EL (cell line): ENCODE data around the gene MAJIN.
"Not testable (repeated sequence)": the region's sequence is repeated elsewhere in the genome, so short reads cannot be mapped to it uniquely, and the experiment has no call there.

Source experiments
- DNase-seq: peaks from one replicate; pipeline ENCODE4 v3.0.0-alpha.2; 2016

The MAJIN gene, protein sequence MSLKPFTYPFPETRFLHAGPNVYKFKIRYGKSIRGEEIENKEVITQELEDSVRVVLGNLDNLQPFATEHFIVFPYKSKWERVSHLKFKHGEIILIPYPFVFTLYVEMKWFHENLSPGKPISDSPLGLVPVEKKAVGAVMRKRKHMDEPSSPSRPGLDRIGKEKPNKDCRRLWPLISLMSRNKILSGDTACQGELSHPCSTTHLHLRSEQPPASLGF

DNA sequence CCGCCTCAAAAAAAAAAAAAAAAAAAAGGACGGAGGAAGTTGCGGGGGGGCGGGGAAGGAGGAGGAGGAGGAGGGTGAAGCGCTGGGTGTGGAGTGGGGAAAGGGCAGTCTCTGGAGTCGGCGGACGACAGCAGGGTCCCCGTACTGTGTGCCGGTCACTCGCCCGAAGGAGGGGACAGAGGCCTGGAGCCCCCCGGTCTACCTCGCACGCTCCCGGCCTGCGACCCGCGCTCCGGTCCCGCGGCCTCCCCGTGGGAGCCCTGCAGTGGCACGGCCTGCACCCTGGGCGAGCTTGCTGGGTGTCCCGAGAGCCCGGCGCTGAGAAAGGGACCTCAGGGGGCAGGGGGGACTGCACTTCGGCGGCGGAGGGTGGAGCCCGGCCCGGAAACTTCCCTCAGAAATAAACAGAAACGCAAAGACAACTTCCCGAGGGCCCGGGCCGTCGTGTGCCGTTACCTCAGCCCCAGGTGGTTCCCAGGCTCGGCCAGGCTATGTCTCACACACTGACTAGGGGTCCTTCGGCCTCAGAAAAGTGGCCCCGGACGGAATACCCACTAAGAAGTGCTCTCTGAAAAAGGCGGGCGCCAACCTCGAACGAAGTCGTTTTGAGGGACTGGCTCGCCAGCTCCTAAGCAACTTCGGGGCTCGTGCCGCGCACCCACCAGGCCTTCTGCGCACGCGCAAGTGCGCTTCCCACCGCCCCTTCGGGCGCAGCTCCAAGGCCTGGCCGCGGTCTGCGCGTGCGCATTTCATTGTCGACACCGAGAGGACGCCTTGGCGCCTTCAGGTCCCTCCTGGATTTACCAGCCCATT lies at the start of gene MAJIN:
Gene MAJIN (minus strand): TSS at position 688 of the 813 bp plus-strand sequence. CDS start 12,703 bp downstream, outside the sequence.
- DNase-seq: peak; percentile 19

DNA sequence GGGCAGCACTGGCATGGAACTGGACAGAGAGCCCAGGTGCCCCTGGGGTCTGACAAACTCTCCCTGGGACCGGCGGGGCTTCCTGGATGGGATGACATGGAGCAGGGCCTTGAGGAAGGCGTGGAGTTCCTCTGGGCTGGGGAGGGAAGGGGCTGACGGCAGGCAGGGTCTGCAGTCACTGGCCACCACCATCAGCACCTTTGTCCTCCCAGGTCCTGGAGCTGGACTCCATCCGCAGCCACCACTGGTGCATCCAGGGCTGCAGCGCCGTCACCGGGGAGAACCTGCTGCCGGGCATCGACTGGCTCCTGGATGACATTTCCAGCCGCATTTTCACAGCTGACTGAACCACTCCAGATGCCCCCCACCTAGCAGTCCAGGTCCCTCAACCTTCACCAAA lies 49.6 kb upstream of the MAJIN start:
- no peak for DNase-seq

DNA sequence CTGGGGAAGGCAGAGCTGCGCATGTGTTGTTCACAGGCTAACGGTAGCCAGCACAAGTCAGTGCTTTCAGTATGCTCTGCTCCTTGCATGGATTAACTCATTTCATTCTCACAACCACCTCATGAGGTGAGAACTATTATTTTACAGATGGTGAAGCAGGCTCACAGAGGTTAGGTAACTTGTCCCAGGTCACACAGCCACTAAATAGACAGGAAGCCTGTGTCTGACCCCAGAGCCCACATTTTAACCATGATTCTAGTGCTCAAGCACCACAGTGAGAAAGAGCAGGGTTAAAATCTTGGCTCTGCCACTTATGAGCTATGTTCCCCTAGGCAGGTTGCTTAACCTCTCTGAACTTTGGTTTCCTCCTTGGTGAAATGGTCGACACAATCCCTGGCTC lies 49.1 kb upstream of the MAJIN start:
- no peak for DNase-seq

DNA sequence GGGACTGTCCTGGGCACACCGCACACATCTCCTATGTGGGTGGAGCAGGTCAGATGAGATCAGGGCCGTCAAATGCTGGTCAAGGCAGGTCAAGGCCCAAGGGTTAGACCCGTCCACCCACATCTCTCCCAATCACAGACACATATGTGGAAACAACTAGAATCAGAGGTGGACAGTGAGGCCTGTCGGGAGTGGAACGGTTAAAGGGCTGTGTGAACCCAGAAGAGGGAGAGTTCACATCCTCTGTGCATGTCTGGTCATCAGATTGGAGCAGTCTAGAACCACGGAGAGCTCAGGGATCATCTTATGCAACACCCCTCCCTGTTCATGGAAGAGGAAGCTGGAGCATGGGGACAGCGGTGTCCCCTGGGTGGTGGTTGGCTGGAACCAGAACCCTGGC lies 47.9 kb upstream of the MAJIN start:
- DNase-seq: no peak

DNA sequence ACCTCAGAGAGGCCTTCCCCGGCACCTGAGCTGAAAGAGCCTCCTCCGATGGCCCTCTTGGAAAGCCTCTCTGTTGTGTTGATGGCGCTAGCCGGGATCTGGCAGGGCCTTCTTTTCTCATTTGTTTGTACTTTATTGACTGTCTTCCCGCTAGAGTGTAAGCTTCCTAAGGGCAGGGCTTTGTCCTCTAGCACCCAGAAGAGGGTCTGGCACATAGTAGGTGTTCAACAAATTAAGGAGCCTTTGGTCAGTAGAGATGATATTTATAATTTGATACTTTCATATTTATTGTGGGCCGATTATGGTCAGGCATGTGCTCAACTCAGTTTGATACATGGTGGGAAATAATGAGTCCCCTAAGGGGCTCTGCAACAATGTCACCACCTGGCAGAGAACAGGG lies 46.0 kb upstream of the MAJIN start:
- no peak for DNase-seq

DNA sequence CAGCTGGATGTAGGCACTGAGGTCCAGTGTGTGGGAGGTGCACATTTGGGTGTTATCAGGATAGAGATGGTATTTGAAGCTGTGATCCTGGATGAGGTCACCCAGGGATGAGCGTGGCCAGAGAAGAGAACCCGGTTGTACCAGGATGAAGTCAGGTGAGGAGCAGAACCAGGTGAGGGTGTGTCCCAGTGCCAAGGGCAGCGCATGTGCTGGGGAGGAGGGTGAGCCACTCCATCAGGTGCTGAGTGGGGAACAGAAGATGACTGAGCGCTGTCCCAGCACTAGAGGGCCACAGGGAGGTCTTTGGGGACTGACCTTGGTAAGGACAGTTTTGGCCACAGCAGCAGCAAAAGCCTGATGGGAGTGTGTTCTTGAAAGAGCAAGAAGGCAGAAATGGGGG lies 44.8 kb upstream of the MAJIN start:
- no peak for DNase-seq

DNA sequence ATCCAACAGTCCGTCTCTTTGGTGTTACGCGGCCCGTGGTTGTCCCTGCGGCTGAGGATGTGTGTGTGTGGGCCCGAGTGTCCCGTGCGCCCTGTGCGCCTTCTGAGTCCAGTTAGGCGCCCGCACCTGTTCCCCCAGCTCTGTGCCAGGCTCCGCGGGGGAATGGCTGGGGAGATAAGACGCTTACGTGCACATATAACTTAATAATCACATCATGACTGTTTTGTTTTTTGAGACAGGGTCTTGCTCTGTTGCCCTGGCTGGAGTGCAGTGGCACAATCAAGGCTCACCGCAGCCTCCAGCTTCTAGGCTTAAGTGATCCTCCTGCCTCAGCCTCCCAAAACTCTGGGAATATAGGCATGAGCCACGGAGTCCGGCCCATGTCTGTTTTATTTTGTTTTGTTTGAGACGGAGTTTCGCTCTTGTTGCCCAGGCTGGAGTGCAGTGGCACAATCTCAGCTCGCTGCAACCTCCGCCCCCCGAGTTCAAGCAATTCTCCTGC lies 42.9 kb upstream of the MAJIN start:
- DNase-seq: no peak

DNA sequence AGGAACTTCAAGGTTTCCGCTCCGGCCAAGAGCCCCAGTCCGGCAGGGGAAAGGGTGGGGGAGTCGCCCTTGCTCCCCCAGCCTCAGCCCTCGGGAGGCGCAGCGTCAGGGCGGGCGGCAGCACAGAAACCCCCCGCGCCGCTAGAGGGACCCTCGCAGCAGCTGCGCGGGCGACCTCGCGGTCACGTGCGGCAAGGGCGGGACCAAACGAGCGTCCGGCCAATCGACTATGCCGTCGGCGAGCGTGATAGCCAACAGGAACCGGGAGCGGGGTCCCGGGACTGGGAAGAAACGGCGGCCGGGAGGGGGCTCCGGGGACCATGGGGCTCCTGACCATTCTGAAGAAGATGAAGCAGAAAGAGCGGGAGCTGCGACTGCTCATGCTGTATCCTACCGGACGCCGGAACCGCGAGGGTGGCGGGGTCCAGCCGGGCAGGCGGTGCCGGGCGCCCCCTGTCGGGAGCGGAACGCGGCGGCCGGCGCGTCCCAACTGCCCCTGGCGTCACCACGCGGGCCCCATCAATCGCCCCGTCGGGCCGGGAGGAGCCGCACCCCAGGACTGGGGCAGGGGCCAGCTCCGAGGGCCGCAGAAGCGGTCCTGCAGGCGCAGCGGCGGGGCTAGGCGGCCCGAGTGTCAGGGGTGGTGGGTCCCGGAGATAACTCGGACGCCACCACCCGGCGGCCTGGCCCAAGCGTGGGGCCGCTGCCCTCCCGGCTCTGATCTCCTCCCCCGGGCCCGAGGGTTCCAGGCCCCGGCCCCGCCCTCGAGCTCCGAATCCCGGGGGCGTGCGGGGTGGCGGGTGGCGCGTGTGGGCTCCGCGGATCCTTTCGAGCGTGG lies 42.2 kb upstream of the MAJIN start, which contains the start of gene ARL2:
Gene ARL2 (plus strand): TSS at position 273 of the 838 bp plus-strand sequence. CDS start 48 bp downstream, at position 321.
- peak; percentile 92 for DNase-seq

DNA sequence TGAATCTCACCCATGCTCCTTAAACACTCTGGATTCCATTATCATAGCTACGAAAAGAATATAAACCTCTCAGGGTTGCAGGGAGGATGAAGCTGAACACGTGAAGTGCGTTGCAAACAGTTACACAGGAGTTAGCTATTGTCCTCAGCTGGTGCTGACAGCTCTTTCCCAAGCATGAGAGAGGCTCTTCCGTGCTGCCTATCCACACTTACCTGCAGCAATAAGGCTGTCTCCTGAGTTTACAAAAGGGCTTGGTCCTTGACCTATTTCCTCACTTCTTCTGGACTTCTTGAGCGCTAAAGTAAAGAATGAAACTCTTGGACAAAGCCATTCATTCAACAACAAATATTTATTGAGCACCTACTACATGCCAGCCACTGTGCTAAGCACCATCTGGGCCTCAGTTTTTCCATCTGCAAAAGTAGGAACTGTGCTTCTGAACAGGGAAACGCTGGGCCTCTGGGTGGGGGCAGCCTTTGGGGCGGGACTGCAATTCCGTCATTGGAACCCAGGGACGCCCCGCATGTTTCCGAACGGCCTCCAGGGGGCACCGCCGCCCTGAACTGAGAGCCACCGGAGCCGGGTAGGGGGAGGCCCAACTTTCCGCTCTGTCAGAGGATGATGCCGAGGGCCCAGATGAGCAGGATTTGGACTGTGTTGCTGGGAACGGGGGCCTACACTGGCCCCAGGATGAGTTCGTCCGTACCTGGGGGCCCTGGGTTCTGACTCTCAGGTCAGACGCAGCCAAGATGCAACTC lies 41.4 kb upstream of the MAJIN start:
- peak; percentile 90 for DNase-seq

DNA sequence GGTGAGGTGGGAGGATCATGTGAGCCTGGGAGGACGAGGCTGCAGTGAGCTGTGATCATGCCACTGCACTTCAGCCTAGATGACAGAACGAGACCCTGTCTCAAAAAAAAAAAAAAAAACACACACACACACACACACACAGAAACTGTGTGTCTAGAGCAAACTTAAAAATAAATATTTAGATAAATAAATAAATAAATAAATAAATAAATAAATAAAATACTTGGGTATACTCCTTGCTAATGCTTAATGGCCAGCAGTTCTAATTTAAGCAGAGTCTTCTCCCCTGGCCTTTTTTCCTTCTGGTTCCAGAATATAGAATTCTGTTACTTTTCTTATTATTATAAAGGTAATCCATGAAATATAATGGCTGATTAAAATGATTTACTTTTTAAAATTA lies 37.0 kb upstream of the MAJIN start:
- DNase-seq: no peak

DNA sequence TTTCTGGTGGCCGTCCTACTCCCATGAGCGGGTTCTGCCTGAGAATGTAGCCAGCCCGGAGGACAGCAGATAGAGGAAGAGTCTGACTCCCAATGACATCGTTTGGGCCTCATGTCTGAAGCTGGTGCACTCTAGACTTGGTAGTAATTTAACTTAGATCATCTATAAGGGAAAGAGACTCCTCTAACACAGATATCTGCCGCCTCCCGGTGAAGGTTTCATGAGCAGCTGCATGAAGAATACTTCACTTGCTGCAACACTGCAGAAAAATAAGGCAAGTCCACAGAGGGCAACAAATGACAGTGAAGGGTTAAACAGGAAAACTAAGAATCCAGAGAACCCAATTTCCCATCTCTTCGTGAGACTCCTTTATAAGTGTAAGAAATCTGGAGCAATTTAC lies 36.1 kb upstream of the MAJIN start:
- DNase-seq: no peak

DNA sequence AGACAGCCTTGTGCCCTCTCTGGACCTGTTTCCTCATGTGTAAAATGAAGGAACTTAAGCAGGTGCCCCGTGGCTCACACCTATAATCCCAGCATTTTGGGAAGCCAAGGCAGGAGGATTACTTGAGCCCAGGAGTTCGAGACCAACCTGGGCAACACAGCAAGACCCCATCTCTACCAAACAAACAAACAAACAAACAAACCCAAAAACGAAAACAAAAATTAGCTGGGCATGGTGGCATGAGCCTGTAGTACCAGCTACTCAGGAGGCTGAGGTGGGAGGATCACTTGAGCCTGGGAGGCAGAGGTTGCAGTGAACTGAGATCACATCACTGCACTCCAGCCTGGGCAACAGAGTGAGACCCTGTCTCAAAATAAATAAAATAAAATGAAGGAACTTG lies 32.1 kb upstream of the MAJIN start:
- DNase-seq: not testable (repeated sequence)

DNA sequence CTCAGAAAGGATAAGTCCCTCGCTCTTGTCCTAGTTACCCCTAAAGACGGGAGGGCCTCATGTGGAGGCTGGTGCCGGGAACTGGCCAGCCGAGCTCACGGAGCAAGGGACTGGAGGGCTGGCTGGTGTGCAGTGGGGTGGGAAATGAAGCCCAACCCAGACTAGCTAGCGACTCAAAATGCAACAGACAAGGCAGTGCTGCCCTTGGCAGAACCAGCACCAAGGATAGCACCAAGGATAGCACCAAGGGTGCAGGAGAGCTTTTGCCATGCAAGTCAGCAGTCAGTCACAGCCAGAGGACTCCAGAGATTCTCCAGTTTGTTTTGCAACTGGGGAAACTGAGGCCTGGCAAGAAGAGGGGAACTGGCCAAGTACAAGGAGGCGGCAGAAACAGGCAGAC lies 31.4 kb upstream of the MAJIN start:
- no peak for DNase-seq

DNA sequence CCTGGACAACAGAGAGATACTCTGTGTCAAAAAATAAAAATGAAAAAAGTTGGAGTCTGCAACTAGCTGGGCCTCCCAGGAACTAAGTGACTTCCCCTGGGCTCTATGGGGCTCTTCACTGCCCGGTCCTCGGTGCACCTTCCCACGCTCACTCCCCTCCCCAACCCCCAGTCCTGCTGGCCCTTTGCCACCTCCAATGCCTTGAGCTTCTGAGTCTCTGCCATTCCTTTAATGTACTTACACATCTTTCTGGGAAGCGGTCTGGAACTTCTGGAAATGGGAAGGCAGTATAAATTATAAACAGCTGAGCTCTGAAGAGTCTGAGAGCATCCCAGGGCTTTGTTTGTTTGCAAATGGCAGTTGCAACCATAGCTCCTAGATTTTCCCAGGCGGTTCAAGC lies 30.8 kb upstream of the MAJIN start:
- no peak for DNase-seq

DNA sequence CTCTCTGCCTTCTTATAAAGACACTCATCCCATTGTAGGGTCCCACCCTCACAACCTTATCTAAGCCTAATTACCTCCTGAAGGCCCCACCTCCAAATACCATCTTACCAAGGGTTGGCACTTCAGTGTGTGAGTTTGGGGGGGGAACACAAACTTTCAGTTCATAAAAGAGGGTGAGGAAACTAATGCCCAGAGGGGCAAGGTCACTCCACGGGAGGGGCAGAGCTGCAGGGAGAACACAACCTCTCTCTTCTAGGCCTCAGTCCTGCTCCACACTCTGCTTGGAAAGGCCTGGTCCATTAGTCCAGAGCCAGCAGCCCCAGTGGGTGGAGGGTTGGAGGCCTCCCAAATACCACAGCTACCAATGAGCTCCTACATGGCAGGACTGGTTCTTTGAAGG lies 27.6 kb upstream of the MAJIN start:
- no peak for DNase-seq

DNA sequence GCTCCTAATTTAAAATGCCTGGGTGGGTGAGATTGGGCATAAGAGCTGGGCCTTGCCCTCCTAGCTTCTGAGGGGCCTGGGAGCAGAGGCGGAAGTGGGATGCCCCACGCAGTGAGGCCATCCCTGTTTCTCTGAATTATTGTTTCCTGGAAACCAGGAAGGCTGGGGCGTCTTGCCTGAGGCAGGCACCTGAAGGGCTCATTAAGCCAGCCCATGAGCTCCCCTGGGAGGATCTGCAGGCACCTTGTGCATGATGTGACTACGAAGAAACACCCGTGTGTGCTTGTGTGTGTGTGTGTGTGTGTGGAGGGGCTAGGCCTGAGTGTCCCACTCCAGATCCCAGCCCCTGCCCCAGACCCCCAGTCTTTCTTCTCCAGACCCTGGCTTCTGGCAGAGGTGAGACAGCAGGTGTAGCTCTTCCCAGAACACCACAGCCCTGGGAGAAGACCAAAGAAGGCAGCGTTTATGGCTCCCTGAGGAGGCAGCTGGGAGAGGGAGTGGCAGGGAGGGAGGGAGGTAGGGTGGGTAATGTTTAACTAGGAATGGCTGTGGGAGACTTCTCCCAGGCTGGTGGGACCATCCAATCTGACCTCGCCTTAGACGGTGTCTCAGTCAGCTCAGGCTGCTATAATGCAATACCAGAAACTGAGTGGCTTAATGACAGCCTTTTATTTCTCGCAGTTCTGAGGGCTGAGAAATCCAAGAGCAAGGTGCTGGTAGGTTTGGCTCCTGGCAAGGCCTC lies 27.0 kb upstream of the MAJIN start:
- no peak for DNase-seq

DNA sequence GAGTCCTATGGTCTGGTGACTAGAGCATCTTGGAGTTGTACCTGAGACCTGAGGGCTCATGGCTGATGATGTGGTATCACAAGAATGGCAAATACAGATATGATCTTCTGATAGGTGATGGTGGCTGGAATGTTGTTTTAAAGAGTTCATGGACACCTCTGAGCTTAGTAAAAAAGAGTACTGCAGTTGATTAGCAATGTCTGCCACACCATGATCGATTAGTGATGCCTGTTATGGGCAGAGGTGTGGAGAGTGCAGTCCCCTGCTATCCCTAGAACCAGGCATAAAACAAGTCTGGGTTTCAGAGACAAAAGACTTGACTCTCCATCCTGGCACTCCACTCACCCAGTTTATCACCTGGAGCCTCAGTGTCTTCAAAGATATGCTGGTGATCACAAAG lies 26.2 kb upstream of the MAJIN start:
- DNase-seq: no peak

DNA sequence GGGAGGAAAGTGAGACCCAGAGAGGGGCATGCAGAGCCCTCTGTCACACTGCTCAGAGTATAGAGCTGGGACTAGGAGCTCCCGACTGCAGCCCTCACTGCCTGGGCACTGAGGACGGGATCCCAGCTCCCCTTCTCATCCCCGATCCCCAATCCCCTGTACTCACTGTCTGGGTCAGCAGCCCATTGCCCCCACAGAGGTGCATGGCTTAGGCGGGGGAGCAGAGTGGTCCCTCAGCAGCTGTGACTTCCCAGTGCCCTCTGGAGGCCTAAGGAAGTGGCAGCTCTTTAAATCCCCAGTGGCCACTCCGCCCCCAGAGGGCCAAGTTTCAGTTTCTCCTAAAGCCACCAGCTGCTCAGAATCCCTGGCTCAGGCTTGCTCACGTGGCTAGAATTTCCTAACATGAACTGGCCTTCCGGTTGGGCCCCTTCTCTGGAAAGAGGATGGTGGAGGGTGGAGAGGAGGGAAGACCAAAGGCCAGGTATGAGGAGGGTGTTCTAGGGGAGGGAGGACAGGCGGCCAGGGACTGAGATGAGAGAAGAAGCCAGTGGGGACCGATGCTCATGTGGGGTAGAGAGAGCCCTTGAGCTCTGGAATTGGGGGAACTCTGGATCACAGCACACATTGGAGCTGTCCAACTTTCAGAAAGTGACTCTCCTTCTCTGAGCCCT lies 24.9 kb upstream of the MAJIN start, which contains the start of gene BATF2:
Gene BATF2 (minus strand): TSS at position 262 of the 671 bp plus-strand sequence. CDS start 57 bp downstream, at position 205.
- peak; percentile 93 for DNase-seq

DNA sequence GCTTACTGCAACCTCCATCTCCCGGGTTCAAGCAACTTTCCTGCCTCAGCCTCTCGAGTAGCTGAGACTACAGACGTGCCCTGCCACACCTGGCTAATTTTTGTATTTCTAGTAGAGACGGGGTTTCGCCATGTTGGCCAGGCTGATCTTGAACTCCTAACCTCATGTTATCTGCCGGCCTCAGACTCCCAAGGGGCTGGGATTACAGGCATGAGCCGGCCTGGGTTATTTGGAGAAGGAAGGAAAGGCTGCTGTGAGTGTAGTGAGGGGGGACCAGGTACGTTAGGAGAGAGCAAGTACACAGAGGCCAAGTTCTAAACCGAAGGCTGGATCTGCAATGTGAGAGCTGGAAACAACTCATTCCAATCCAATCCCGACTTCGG lies 24.4 kb upstream of the MAJIN start:
- DNase-seq: no peak

DNA sequence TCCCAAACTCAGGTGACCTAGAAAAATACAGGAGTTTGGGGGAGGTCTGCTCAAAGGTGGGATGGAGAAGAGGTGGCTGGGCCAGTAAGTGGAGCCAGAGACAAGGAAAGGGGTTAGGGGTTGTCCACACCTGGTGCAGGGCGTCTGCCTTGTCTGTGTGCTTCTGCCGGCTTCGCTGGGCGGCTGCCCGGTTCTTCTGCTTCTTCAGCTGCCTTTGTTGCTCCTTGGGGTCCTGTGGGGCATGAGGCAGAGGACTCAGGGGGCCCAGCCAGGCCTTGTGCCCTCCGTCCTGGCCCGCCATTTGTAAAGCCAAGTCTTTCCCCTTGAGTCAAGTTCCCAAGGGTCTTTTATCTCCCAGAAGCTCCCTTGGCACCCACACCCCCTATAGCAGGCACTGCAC lies 22.4 kb upstream of the MAJIN start:
- DNase-seq: no peak
